PC-9 (cell line): Measurements from ENCODE around the gene DYNC2H1. TPM values are rescaled to one million over a fixed set of nuclear protein-coding genes. Genes with fewer than 3 reads are reported as not detected.

ENCODE experiments used
- BruUV-seq: library from RNA; stranded (reverse); fragments of 400-500 nt; replicated peaks from 2 replicates; lab custom pipeline; 2021; lab: Mats Ljungman, UMichigan
- CTCF ChIA-PET: fragments of 300-600 bp; sonication (Branson Sonifier 250); formaldehyde crosslinking; loops from one replicate; lab custom pipeline; 2022; ENCODE audit warnings: antibody characterized with exemption; lab: Charles Lee
- POLR2A ChIA-PET: fragments of 300-600 bp; sonication (Branson Sonifier 250); formaldehyde crosslinking; loops from one replicate; lab custom pipeline; 2022; ENCODE audit warnings: antibody characterized with exemption; ENCODE audit not compliant: unreplicated experiment; lab: Charles Lee
- DNase-seq, 2 experiments: peaks; one replicate each; pipeline versions ENCODE4 v3.0.0 to v3.0.0-alpha.2; 2015 to 2022; ENCODE audit warnings: mixed read lengths in 1 of 2
- H2AFZ ChIP-seq: fragments of 200-600 bp; sonication (generic); 2 replicates; pipeline ENCODE4 v1.8.1; 2017; ENCODE audit warnings: antibody characterized with exemption
- H3F3A ChIP-seq: fragments of 200-600 bp; sonication (generic); 2 replicates; pipeline ENCODE4 v1.8.1; 2017; ENCODE audit warnings: antibody characterized with exemption, mild to moderate bottlenecking, low read depth; ENCODE audit not compliant: insufficient read depth
- H3K27ac ChIP-seq: fragments of 200-600 bp; sonication (generic); 2 replicates; pipeline ENCODE4 v1.6.1; 2016; ENCODE audit warnings: mixed run types
- H3K27me3 ChIP-seq: fragments of 200-600 bp; sonication (generic); 2 replicates; pipeline ENCODE4 v1.6.1; 2016; ENCODE audit warnings: low read depth, mixed run types; ENCODE audit not compliant: insufficient read depth
- H3K36me3 ChIP-seq: fragments of 200-600 bp; sonication (generic); 2 replicates; pipeline ENCODE4 v1.6.1; 2016; ENCODE audit warnings: low read depth, mixed run types
- H3K4me1 ChIP-seq: fragments of 200-600 bp; sonication (generic); replicated peaks from 2 replicates; pipeline ENCODE4 v1.6.1; 2016; ENCODE audit warnings: mixed run types; ENCODE audit not compliant: insufficient read depth
- H3K4me2 ChIP-seq: fragments of 200-600 bp; sonication (generic); 2 replicates; pipeline ENCODE4 v1.6.1; 2017; ENCODE audit warnings: mixed run types
- H3K4me3 ChIP-seq: fragments of 200-600 bp; sonication (generic); 2 replicates; pipeline ENCODE4 v1.6.1; 2016; ENCODE audit warnings: mixed run types
- H3K79me2 ChIP-seq: fragments of 200-600 bp; sonication (generic); 2 replicates; pipeline ENCODE4 v1.6.1; 2017; ENCODE audit warnings: low read depth, mixed run types
- H3K9me2 ChIP-seq: fragments of 200-600 bp; sonication (generic); 2 replicates; pipeline ENCODE4 v1.8.1; 2017; ENCODE audit warnings: mild to moderate bottlenecking; ENCODE audit not compliant: insufficient read depth
- H3K9me3 ChIP-seq: fragments of 200-600 bp; sonication (generic); 2 replicates; pipeline ENCODE4 v1.8.1; 2016; ENCODE audit warnings: low read depth; ENCODE audit not compliant: insufficient read depth
- H4K20me1 ChIP-seq: fragments of 200-600 bp; sonication (generic); 2 replicates; pipeline ENCODE4 v1.8.1; 2017; ENCODE audit not compliant: insufficient read depth
- CTCF ChIP-seq: fragments of 200-600 bp; sonication (generic); conservative IDR thresholded peaks from 2 replicates; pipeline ENCODE4 v1.6.1; 2017; ENCODE audit warnings: mixed run types, antibody characterized with exemption, mild to moderate bottlenecking, moderate library complexity
- EZH2 ChIP-seq: fragments of 200-600 bp; sonication (generic); IDR thresholded peaks from 2 replicates; pipeline ENCODE4 v1.8.0; 2017; ENCODE audit warnings: antibody characterized with exemption, low read depth
- intact Hi-C: fragments of 100-400 bp; cut with micrococcal nuclease; formaldehyde crosslinking; loops from one replicate; pipeline ENCODE4 v1.10.0; 2022; ENCODE audit not compliant: unreplicated experiment
- total RNA-seq: library from RNA; stranded (reverse); gene quantifications from 2 replicates; pipeline ENCODE4 v1.2.3, GENCODE V29; 2021

Gene DYNC2H1
- total RNA-seq, 1 experiment from 2014 or later, result 12.2 TPM

GRCh38 chr11:103079833-103080232, 29.4 kb upstream of the DYNC2H1 start:
- Histone ChIP-seq H3K27ac (no peak overlapping the region), H3F3A (peaks cover 8% of the 10 kb centered on the region), H3K4me1 (no peaks in the 10 kb centered on the region; the same call in 1 of the 2 replicates), H3K9me2 (no peaks in the 10 kb centered on the region), H3K9me3 (no peaks in the 10 kb centered on the region), H3K36me3 (peaks cover 79% of the 10 kb centered on the region), H3K4me3 (no peak overlapping the region), H3K27me3 (no peaks in the 10 kb centered on the region; the same call in 1 of the 2 replicates), H4K20me1 (peaks cover 11% of the 10 kb centered on the region), H3K79me2 (peaks cover 54% of the 10 kb centered on the region), H2AFZ (no peak overlapping the region), H3K4me2 (no peak overlapping the region)
- CTCF ChIA-PET, result no interaction called here
- POLR2A ChIA-PET, result no interaction called here
- BruUV-seq, result no TSS peak
- no peak for DNase-seq
- TF ChIP-seq EZH2, result no peak
- TF ChIP-seq CTCF, result no peak
- intact Hi-C loops, result no loop called here

- intact Hi-C loops, result no loop called here
- peaks cover 62% of the 10 kb centered on the region for H3K36me3 ChIP-seq
- POLR2A ChIA-PET, result interaction anchor here (0.6 kb wide), 1 partner anchor 87 kb away, joined by 4 read pairs; no protein-coding TSS in a partner anchor
Observed at GRCh38 chr11:103085758-103086365, 23.4 kb upstream of the DYNC2H1 start.

GRCh38 chr11:103086461-103086860, 22.8 kb upstream of the DYNC2H1 start:
- H3K27ac ChIP-seq, result no peak overlapping the region
- no peak overlapping the region for H2AFZ ChIP-seq
- H3K4me3 ChIP-seq, result no peak overlapping the region
- H3K4me1 ChIP-seq, result peaks cover 32% of the 10 kb centered on the region
- no peaks in the 10 kb centered on the region for H3K9me2 ChIP-seq
- peaks cover 95% of the 10 kb centered on the region for H3K79me2 ChIP-seq
- no peak for DNase-seq
- peaks cover 3% of the 10 kb centered on the region; the same call in 1 of the 2 replicates for H3F3A ChIP-seq
- no peaks in the 10 kb centered on the region for H3K27me3 ChIP-seq
- no peaks in the 10 kb centered on the region for H3K9me3 ChIP-seq
- TF ChIP-seq CTCF, result no peak
- no peak for TF ChIP-seq EZH2
- POLR2A ChIA-PET, result interaction anchor here (0.6 kb wide), 1 partner anchor 88 kb away, joined by 4 read pairs; no protein-coding TSS in a partner anchor
- intact Hi-C loops, result no loop called here
- CTCF ChIA-PET, result no interaction called here
- BruUV-seq, result no TSS peak
- no peak overlapping the region for H3K4me2 ChIP-seq
- peaks cover 51% of the 10 kb centered on the region for H4K20me1 ChIP-seq
- H3K36me3 ChIP-seq, result peaks cover 56% of the 10 kb centered on the region

More at GRCh38 chr11:103085758-103086365, 23.4 kb upstream of the DYNC2H1 start:
- no peak overlapping the region for H3K4me3 ChIP-seq
- H2AFZ ChIP-seq, result no peak overlapping the region
- no peak overlapping the region for H3K4me2 ChIP-seq
- no TSS peak for BruUV-seq
- no peaks in the 10 kb centered on the region for H3K9me3 ChIP-seq
- H3F3A ChIP-seq, result peaks cover 3% of the 10 kb centered on the region; the same call in 1 of the 2 replicates
- no peak for TF ChIP-seq CTCF
- TF ChIP-seq EZH2, result no peak
- H3K9me2 ChIP-seq, result no peaks in the 10 kb centered on the region
- DNase-seq, result no peak
- H3K4me1 ChIP-seq, result peaks cover 32% of the 10 kb centered on the region
- no peaks in the 10 kb centered on the region for H3K27me3 ChIP-seq
- CTCF ChIA-PET, result no interaction called here
- peaks cover 94% of the 10 kb centered on the region for H3K79me2 ChIP-seq
- peaks cover 49% of the 10 kb centered on the region for H4K20me1 ChIP-seq
- H3K27ac ChIP-seq, result no peak overlapping the region
